ENCODE data around the gene NAPG. TPM values are rescaled to one million over a fixed set of nuclear protein-coding genes. Genes with fewer than 3 reads are reported as not detected.
A peak's percentile ranks its signal among the peaks of the same experiment; 100 is the strongest.

Gene NAPG
- total RNA-seq, 2 donors from 2014 or later = 35.3 to 42.9 TPM

- 93 to 97% methylated on average over 9 of the region's 9 CpGs for WGBS, 2 experiments (ENCODE audit: insufficient coverage in 1 of 2, insufficient read length in 1 of 2)
- no peak for TF ChIP-seq CTCF (conservative IDR thresholded peaks at IDR 0.05)
Measured at GRCh38 chr18:10563886-10564285, 38.1 kb downstream of the NAPG start.

GRCh38 chr18:10564975-10565773 lies 39.3 kb downstream of the NAPG start:
- Histone ChIP-seq H3K4me1 (ENCODE audit: control insufficient read depth, insufficient read depth, low read length) (no peaks in the 10 kb centered on the region), H3K36me3 (ENCODE audit: control insufficient read depth, insufficient read depth, low read length) (no peaks in the 10 kb centered on the region), H3K27me3 (ENCODE audit: control insufficient read depth, insufficient read depth, low read length, poor library complexity, severe bottlenecking) (no peaks in the 10 kb centered on the region), H3K27ac (ENCODE audit: low read depth, low read length) (no peak overlapping the region), H3K4me3 (ENCODE audit: low read length) (no peak overlapping the region), H3K9ac (ENCODE audit: extremely low read depth, low read length, poor library complexity, severe bottlenecking) (no peak overlapping the region), H3K9me3 (ENCODE audit: control insufficient read depth, low read length) (peaks cover 5% of the 10 kb centered on the region)
- Mint-ChIP-seq H3K36me3 (ENCODE audit: low read depth) (no peaks in the 10 kb centered on the region), H3K9me3 (peaks cover 7% of the 10 kb centered on the region), H3K4me1 (no peaks in the 10 kb centered on the region), H3K4me3 (no peak overlapping the region), H3K27me3 (ENCODE audit: insufficient read depth) (no peaks in the 10 kb centered on the region), H3K27ac (no peak overlapping the region)
- no peak for TF ChIP-seq CTCF (conservative IDR thresholded peaks at IDR 0.05)
- no peak for DNase-seq
- WGBS, 2 experiments (ENCODE audit: insufficient coverage in 1 of 2, insufficient read length in 1 of 2) = 89 to 92% methylated on average over 5 to 10 of the region's 10 CpGs

More at GRCh38 chr18:10563886-10564285, 38.1 kb downstream of the NAPG start:
- Histone ChIP-seq H3K27me3 (ENCODE audit: control insufficient read depth, insufficient read depth, low read length, poor library complexity, severe bottlenecking) (no peaks in the 10 kb centered on the region), H3K4me1 (ENCODE audit: control insufficient read depth, insufficient read depth, low read length) (no peaks in the 10 kb centered on the region), H3K36me3 (ENCODE audit: control insufficient read depth, insufficient read depth, low read length) (no peaks in the 10 kb centered on the region), H3K27ac (ENCODE audit: low read depth, low read length) (no peak overlapping the region), H3K9ac (ENCODE audit: extremely low read depth, low read length, poor library complexity, severe bottlenecking) (no peak overlapping the region), H3K4me3 (ENCODE audit: low read length) (no peak overlapping the region), H3K9me3 (ENCODE audit: control insufficient read depth, low read length) (no peaks in the 10 kb centered on the region)
- no peak overlapping the region for H3K27ac Mint-ChIP-seq
- H3K36me3 Mint-ChIP-seq (ENCODE audit: low read depth) = no peaks in the 10 kb centered on the region
- H3K9me3 Mint-ChIP-seq = no peaks in the 10 kb centered on the region
- H3K4me3 Mint-ChIP-seq = no peak overlapping the region
- no peaks in the 10 kb centered on the region for H3K27me3 Mint-ChIP-seq (ENCODE audit: insufficient read depth)
- no peak for DNase-seq
- H3K4me1 Mint-ChIP-seq = peaks cover 3% of the 10 kb centered on the region

- H3K27me3 ChIP-seq (ENCODE audit: control insufficient read depth, insufficient read depth, low read length, poor library complexity, severe bottlenecking) = no peaks in the 10 kb centered on the region
- no peaks in the 10 kb centered on the region for H3K36me3 ChIP-seq (ENCODE audit: control insufficient read depth, insufficient read depth, low read length)
- Mint-ChIP-seq H3K4me1 (no peaks in the 10 kb centered on the region), H3K4me3 (no peak overlapping the region), H3K27me3 (ENCODE audit: insufficient read depth) (no peaks in the 10 kb centered on the region), H3K36me3 (ENCODE audit: low read depth) (no peaks in the 10 kb centered on the region), H3K27ac (no peak overlapping the region), H3K9me3 (peaks cover 7% of the 10 kb centered on the region)
- no peak overlapping the region for H3K9ac ChIP-seq (ENCODE audit: extremely low read depth, low read length, poor library complexity, severe bottlenecking)
- H3K4me3 ChIP-seq (ENCODE audit: low read length) = no peak overlapping the region
- WGBS, 2 experiments (ENCODE audit: insufficient coverage in 1 of 2, insufficient read length in 1 of 2) = 87 to 99% methylated on average over 4 to 5 of the region's 5 CpGs
- H3K9me3 ChIP-seq (ENCODE audit: control insufficient read depth, low read length) = peaks cover 6% of the 10 kb centered on the region
- no peaks in the 10 kb centered on the region for H3K4me1 ChIP-seq (ENCODE audit: control insufficient read depth, insufficient read depth, low read length)
- no peak for DNase-seq
- no peak for TF ChIP-seq CTCF (conservative IDR thresholded peaks at IDR 0.05)
- peak overlapping the region; percentile 14 for H3K27ac ChIP-seq (ENCODE audit: low read depth, low read length)
Measured at GRCh38 chr18:10565835-10566234, 40.0 kb downstream of the NAPG start.

Measured in endodermal cell (in vitro differentiated cells).